A673 (cell line): ENCODE data around the gene INHBA.

Experiments
- EZH2 ChIP-seq: fragments of 200-600 bp; sonication (generic); IDR thresholded peaks from 2 replicates; pipeline ENCODE4 v1.6.1; 2017; ENCODE audit warnings: borderline replicate concordance, low read depth, mild to moderate bottlenecking, mixed read lengths, antibody characterized with exemption, low read length; ENCODE audit not compliant: poor library complexity, severe bottlenecking
- TF ChIP-seq, protein P1 (sequence below): fragments of 300-800, 200-600 bp; sonication (generic); conservative IDR thresholded peaks from 2 replicates; pipeline ENCODE4 v1.5.1; 2017; ENCODE audit warnings: low read depth, mild to moderate bottlenecking, antibody characterized with exemption, low read length, moderate library complexity, mixed read lengths

- TF ChIP-seq, protein P1, sequence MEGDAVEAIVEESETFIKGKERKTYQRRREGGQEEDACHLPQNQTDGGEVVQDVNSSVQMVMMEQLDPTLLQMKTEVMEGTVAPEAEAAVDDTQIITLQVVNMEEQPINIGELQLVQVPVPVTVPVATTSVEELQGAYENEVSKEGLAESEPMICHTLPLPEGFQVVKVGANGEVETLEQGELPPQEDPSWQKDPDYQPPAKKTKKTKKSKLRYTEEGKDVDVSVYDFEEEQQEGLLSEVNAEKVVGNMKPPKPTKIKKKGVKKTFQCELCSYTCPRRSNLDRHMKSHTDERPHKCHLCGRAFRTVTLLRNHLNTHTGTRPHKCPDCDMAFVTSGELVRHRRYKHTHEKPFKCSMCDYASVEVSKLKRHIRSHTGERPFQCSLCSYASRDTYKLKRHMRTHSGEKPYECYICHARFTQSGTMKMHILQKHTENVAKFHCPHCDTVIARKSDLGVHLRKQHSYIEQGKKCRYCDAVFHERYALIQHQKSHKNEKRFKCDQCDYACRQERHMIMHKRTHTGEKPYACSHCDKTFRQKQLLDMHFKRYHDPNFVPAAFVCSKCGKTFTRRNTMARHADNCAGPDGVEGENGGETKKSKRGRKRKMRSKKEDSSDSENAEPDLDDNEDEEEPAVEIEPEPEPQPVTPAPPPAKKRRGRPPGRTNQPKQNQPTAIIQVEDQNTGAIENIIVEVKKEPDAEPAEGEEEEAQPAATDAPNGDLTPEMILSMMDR: no peak
- no peak for TF ChIP-seq EZH2
These were observed 2.8 kb downstream of the INHBA start for GRCh38 chr7:41700044-41700471.
